Neural progenitor cell (in vitro differentiated cells): ENCODE data around the gene PCCB.

Source experiments
- EZH2 ChIP-seq: fragments of 200-600 bp; sonication (generic); IDR thresholded peaks from 2 replicates; pipeline ENCODE4 v1.6.1; 2017; ENCODE audit warnings: antibody characterized with exemption, mild to moderate bottlenecking, moderate library complexity
- EZH2phosphoT487 ChIP-seq: fragments of 200-600 bp; sonication (generic); IDR thresholded peaks from 2 replicates; pipeline ENCODE4 v1.6.1; 2017; ENCODE audit warnings: antibody characterized with exemption
- TF ChIP-seq, protein P1 (sequence below): fragments of 200-600 bp; sonication (generic); IDR thresholded peaks from 2 replicates; pipeline ENCODE4 v1.5.1; 2017; ENCODE audit warnings: antibody characterized with exemption, mild to moderate bottlenecking

DNA sequence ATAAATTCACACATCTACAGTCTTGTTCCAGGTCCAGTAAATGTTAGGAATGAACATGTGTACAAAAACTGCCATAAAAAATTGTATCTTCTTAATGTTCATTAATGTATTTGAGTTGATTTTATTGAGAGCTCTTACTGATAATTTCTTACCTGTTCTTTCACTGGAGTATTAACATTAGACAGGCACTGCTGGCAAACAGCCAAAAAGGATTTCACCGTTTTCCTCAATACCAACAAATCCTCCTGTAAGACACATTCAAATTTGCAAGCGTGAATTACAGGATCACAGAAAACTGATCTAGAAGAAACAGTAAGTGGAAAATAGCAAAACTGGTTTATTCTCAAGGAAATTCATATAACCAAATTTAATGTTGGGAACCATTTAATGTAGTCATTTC is 127.4 kb downstream of the PCCB start:
- TF ChIP-seq EZH2: no peak
- TF ChIP-seq, protein P1, sequence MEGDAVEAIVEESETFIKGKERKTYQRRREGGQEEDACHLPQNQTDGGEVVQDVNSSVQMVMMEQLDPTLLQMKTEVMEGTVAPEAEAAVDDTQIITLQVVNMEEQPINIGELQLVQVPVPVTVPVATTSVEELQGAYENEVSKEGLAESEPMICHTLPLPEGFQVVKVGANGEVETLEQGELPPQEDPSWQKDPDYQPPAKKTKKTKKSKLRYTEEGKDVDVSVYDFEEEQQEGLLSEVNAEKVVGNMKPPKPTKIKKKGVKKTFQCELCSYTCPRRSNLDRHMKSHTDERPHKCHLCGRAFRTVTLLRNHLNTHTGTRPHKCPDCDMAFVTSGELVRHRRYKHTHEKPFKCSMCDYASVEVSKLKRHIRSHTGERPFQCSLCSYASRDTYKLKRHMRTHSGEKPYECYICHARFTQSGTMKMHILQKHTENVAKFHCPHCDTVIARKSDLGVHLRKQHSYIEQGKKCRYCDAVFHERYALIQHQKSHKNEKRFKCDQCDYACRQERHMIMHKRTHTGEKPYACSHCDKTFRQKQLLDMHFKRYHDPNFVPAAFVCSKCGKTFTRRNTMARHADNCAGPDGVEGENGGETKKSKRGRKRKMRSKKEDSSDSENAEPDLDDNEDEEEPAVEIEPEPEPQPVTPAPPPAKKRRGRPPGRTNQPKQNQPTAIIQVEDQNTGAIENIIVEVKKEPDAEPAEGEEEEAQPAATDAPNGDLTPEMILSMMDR: no peak
- no peak for TF ChIP-seq EZH2phosphoT487
